GM19397 (cell line): Measurements from ENCODE around the gene FAM83B.

ENCODE experiments used
- ATAC-seq: cut with Tn5 transposase; IDR thresholded peaks from one replicate; pipeline ENCODE4 v1.9.1; 2021; ENCODE audit warnings: mild to moderate bottlenecking, moderate library complexity; ENCODE audit not compliant: unreplicated experiment

Gene FAM83B

GRCh38 chr6:54893818-54894217, 47.2 kb downstream of the FAM83B start:
- no peak for ATAC-seq

- no peak for ATAC-seq
Observed at GRCh38 chr6:54896302-54896701, 49.7 kb downstream of the FAM83B start.

GRCh38 chr6:54897462-54898189, 51.1 kb downstream of the FAM83B start:
- ATAC-seq: no peak

GRCh38 chr6:54898767-54899166, 52.2 kb downstream of the FAM83B start:
- ATAC-seq: no peak

GRCh38 chr6:54899442-54899841, 52.9 kb downstream of the FAM83B start:
- ATAC-seq: no peak

GRCh38 chr6:54899986-54900385, 53.4 kb downstream of the FAM83B start:
- ATAC-seq: no peak

GRCh38 chr6:54900666-54901065, 54.1 kb downstream of the FAM83B start:
- ATAC-seq: no peak

GRCh38 chr6:54903884-54904283, 57.3 kb downstream of the FAM83B start:
- ATAC-seq: no peak

GRCh38 chr6:54907355-54907754, 60.8 kb downstream of the FAM83B start:
- no peak for ATAC-seq

- ATAC-seq: no peak
Observed at GRCh38 chr6:54909184-54909583, 62.6 kb downstream of the FAM83B start.

- no peak for ATAC-seq
Observed at GRCh38 chr6:54910431-54910884, 63.9 kb downstream of the FAM83B start.

GRCh38 chr6:54910921-54911320, 64.3 kb downstream of the FAM83B start:
- ATAC-seq: no peak

- ATAC-seq: no peak
Observed at GRCh38 chr6:54913211-54913610, 66.6 kb downstream of the FAM83B start.

- ATAC-seq: no peak
Observed at GRCh38 chr6:54916858-54917257, 70.3 kb downstream of the FAM83B start.

- ATAC-seq: no peak
Observed at GRCh38 chr6:54920628-54921027, 74.1 kb downstream of the FAM83B start.

- ATAC-seq: no peak
Observed at GRCh38 chr6:54921891-54922290, 75.3 kb downstream of the FAM83B start.

GRCh38 chr6:54929245-54929909, 82.8 kb downstream of the FAM83B start:
- no peak for ATAC-seq

GRCh38 chr6:54932622-54933021, 86.1 kb downstream of the FAM83B start:
- no peak for ATAC-seq

GRCh38 chr6:54935739-54936138, 89.2 kb downstream of the FAM83B start:
- no peak for ATAC-seq

- ATAC-seq: no peak
Observed at GRCh38 chr6:54937371-54937770, 90.8 kb downstream of the FAM83B start.

GRCh38 chr6:54957698-54958097, 111.1 kb downstream of the FAM83B start:
- ATAC-seq: no peak

- ATAC-seq: no peak
Observed at GRCh38 chr6:54958446-54958845, 111.9 kb downstream of the FAM83B start.
